GM10266 (cell line): ENCODE measurements around the gene IL1RAPL2.

ENCODE experiments used
- DNase-seq: peaks from one replicate; pipeline ENCODE4 v3.0.0; 2012; ENCODE audit errors: extremely low spot score
- TF ChIP-seq, protein P1 (sequence below): IDR thresholded peaks from 2 replicates; pipeline ENCODE4 v1.5.1; 2012; ENCODE audit warnings: mild to moderate bottlenecking, low read depth; ENCODE audit not compliant: control insufficient read depth, insufficient read depth; ENCODE audit errors: missing control alignments

Gene IL1RAPL2

GRCh38 chrX:105328773-105329172, 762.8 kb downstream of the IL1RAPL2 start:
- DNase-seq = no peak
- TF ChIP-seq, protein P1, sequence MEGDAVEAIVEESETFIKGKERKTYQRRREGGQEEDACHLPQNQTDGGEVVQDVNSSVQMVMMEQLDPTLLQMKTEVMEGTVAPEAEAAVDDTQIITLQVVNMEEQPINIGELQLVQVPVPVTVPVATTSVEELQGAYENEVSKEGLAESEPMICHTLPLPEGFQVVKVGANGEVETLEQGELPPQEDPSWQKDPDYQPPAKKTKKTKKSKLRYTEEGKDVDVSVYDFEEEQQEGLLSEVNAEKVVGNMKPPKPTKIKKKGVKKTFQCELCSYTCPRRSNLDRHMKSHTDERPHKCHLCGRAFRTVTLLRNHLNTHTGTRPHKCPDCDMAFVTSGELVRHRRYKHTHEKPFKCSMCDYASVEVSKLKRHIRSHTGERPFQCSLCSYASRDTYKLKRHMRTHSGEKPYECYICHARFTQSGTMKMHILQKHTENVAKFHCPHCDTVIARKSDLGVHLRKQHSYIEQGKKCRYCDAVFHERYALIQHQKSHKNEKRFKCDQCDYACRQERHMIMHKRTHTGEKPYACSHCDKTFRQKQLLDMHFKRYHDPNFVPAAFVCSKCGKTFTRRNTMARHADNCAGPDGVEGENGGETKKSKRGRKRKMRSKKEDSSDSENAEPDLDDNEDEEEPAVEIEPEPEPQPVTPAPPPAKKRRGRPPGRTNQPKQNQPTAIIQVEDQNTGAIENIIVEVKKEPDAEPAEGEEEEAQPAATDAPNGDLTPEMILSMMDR = no peak

DNA sequence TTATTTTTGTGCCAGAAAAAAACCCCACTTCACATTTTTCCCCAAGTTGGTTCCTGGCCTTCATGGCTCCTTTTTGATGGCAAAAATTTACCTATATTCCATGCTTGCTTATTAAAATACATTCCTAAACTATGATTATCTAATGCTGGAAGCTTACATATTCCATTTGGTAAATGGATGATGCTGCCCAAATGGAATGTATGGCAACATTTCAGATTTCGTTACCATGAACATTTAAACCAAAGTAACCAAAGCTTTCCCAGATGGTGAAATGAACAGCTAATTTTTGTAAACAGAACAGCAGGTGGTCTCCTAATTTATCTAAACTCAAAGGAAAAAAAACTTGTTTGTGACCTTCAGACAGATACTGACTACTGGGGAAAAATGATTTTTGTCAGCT, 765.2 kb downstream of the IL1RAPL2 start:
- TF ChIP-seq, protein P1 = no peak
- DNase-seq = no peak

GRCh38 chrX:105347373-105347772, 781.4 kb downstream of the IL1RAPL2 start:
- no peak for DNase-seq
- TF ChIP-seq, protein P1 = no peak

DNA sequence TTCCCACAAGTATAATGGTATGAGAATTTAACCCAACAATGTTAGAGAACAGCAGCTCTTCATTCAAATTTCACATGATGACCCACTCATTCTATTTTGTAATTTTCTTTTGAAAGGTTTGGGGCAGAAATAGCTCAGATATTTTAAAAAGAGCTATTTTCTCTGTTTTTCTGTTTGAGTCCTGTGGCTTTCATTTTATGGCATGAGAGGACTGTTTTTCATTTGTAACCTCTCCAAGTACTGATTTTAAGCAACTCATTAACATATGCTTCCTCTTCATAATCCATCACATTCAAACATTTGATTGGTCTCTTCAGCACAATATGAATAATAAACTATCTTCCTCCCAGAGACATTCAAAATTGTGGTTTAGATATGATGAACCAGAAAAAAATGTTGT, 783.5 kb downstream of the IL1RAPL2 start:
- TF ChIP-seq, protein P1 = no peak
- DNase-seq = no peak

DNA sequence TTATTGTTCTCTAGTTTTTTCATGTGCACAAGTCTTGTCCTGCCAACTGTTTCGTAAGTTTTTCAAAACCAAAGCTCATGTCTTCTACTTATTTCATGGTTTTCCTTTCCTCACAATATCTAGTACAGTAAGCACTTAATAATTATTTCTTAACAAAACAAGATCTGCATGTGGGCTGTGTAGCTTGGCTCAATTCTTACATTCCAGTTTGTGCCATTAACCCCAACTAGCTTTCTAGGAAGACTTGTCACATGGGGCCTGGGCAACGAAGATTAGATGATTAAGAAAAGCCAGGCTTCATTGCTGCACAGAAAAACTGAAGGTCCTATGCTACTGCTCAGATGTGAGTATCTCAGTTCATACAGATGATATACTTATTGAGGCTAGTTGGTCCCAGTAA, 809.8 kb downstream of the IL1RAPL2 start:
- DNase-seq = no peak
- TF ChIP-seq, protein P1 = no peak

DNA sequence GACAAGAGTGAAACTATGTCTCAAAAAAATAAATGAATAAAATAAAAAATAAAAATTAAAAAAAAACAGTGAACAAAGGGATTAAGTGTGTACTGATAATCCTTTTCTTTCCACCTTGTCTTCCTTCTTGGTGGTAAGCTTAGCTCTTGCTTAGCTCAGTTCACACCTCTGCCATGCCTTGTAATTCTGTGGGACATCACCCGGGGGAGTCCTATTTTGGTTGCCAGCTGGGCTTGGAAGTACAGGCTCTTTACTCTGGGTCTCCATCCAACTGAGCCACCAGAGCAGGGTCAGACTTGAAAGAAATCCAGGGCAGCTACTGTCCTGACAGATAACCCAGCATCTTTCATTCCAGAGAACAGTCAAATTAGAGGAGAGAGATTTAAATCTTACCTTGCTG, 858.7 kb downstream of the IL1RAPL2 start:
- no peak for DNase-seq
- TF ChIP-seq, protein P1 = no peak

DNA sequence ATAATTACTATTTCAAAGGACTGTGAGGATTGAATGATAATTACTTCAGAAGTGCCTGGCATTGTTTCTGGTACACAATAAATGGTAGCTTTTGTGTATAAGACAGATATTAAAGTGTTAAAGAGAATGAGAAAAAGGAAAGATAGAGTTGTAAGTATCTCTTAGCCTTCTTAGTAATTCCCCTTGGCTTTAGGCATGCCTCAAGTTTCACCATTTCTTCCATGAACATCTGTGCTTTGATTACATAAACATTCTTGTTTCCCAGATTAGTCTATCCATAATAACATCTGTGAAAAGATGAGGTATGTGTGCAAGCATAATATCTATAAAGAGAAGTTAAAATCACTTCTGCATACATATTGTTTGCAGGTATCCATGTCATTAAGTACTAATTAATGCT, 885.4 kb downstream of the IL1RAPL2 start:
- TF ChIP-seq, protein P1 = no peak
- no peak for DNase-seq
